OCI-LY1 (cell line): ENCODE data around the gene RPN1.
A peak's percentile ranks its signal among the peaks of the same experiment; 100 is the strongest.

Source experiments
- H2AFZ ChIP-seq: fragments of 200-600 bp; sonication (generic), shearing (Covaris generic); 2 replicates; pipeline ENCODE4 v1.6.0; 2014; ENCODE audit warnings: antibody characterized with exemption, mild to moderate bottlenecking, low read length
- H3F3A ChIP-seq: fragments of 200-600 bp; sonication (generic), shearing (Covaris generic); 2 replicates; pipeline ENCODE4 v1.6.0; 2014; ENCODE audit warnings: mild to moderate bottlenecking, antibody characterized with exemption, low read length, moderate library complexity; ENCODE audit not compliant: insufficient read depth
- H3K27ac ChIP-seq: fragments of 200-600 bp; sonication (generic); 2 replicates; pipeline ENCODE4 v1.5.1; 2014; ENCODE audit warnings: low read length, mixed run types, mild to moderate bottlenecking, low read depth; ENCODE audit not compliant: poor library complexity, severe bottlenecking
- H3K27me3 ChIP-seq: fragments of 200-600 bp; sonication (generic); 2 replicates; pipeline ENCODE4 v1.6.0; 2014; ENCODE audit warnings: antibody characterized with exemption, mild to moderate bottlenecking, low read length, moderate library complexity; ENCODE audit not compliant: insufficient read depth
- H3K36me3 ChIP-seq: fragments of 200-600 bp; sonication (generic); 2 replicates; pipeline ENCODE4 v1.6.1; 2014; ENCODE audit warnings: mild to moderate bottlenecking, antibody characterized with exemption, low read length, moderate library complexity, mixed read lengths; ENCODE audit not compliant: insufficient read depth
- H3K4me1 ChIP-seq: fragments of 200-600 bp; sonication (generic); 2 replicates; pipeline ENCODE4 v1.5.1; 2014; ENCODE audit warnings: mild to moderate bottlenecking, low read length, moderate library complexity; ENCODE audit not compliant: insufficient read depth, severe bottlenecking
- H3K4me2 ChIP-seq: fragments of 200-600 bp; sonication (generic), shearing (Covaris generic); 2 replicates; pipeline ENCODE4 v1.6.1; 2014; ENCODE audit warnings: low read length
- H3K4me3 ChIP-seq: fragments of 200-600 bp; sonication (generic); 2 replicates; pipeline ENCODE4 v1.5.1; 2014; ENCODE audit warnings: low read length, low read depth, mild to moderate bottlenecking, mixed read lengths; ENCODE audit not compliant: poor library complexity, severe bottlenecking
- H3K79me2 ChIP-seq: fragments of 200-600 bp; shearing (Covaris generic); 2 replicates; pipeline ENCODE4 v1.6.1; 2016; ENCODE audit warnings: mixed run types, low read length, mixed read lengths; ENCODE audit not compliant: insufficient read depth
- H3K9ac ChIP-seq: fragments of 200-600 bp; sonication (generic), shearing (Covaris generic); 2 replicates; pipeline ENCODE4 v1.6.1; 2014; ENCODE audit warnings: mild to moderate bottlenecking, low read length, mixed read lengths
- H3K9me2 ChIP-seq: fragments of 200-600 bp; sonication (generic), shearing (Covaris generic); 2 replicates; pipeline ENCODE4 v1.6.1; 2014; ENCODE audit warnings: low read depth, mild to moderate bottlenecking, low read length, mixed read lengths
- H3K9me3 ChIP-seq: fragments of 200-600 bp; shearing (Covaris generic); 2 replicates; pipeline ENCODE4 v1.6.1; 2014; ENCODE audit warnings: low read length, mixed read lengths
- H4K20me1 ChIP-seq: fragments of 200-600 bp; sonication (generic), shearing (Covaris generic); 2 replicates; pipeline ENCODE4 v1.6.0; 2016; ENCODE audit warnings: mild to moderate bottlenecking, low read length; ENCODE audit not compliant: insufficient read depth
- CTCF ChIP-seq: fragments of 200-600 bp; sonication (generic), shearing (Covaris generic); IDR thresholded peaks from 2 replicates; pipeline ENCODE4 v1.5.1; 2017; ENCODE audit warnings: mild to moderate bottlenecking, antibody characterized with exemption, low read length, moderate library complexity, mixed read lengths
- EZH2 ChIP-seq: fragments of 200-600 bp; sonication (generic), shearing (Covaris generic); IDR thresholded peaks from 2 replicates; pipeline ENCODE4 v1.8.0; 2017; ENCODE audit warnings: borderline replicate concordance, mixed run types, mild to moderate bottlenecking, antibody characterized with exemption, low read length, moderate library complexity, mixed read lengths

RPN1 gene

GRCh38 chr3:128684986-128685726 is 34.5 kb upstream of the RPN1 start:
- Histone ChIP-seq H4K20me1 (no peaks in the 10 kb centered on the region), H3K79me2 (no peaks in the 10 kb centered on the region), H3K9ac (no peak overlapping the region), H3K27me3 (peaks cover 5% of the 10 kb centered on the region; the same call in 1 of the 2 replicates), H3K27ac (no peak overlapping the region), H3K9me3 (no peaks in the 10 kb centered on the region), H3K9me2 (no peaks in the 10 kb centered on the region), H3K4me3 (no peak overlapping the region), H3K4me2 (no peak overlapping the region), H3K4me1 (peaks cover 13% of the 10 kb centered on the region), H2AFZ (no peak overlapping the region), H3F3A (no peaks in the 10 kb centered on the region), H3K36me3 (no peaks in the 10 kb centered on the region)
- no peak for TF ChIP-seq EZH2
- no peak for TF ChIP-seq CTCF

GRCh38 chr3:128683957-128684356 is 33.3 kb upstream of the RPN1 start:
- Histone ChIP-seq H3K27me3 (no peaks in the 10 kb centered on the region), H3K27ac (no peak overlapping the region), H2AFZ (no peak overlapping the region), H3K79me2 (no peaks in the 10 kb centered on the region), H3F3A (no peaks in the 10 kb centered on the region; the same call in 1 of the 2 replicates), H3K4me2 (no peak overlapping the region), H3K9me2 (no peaks in the 10 kb centered on the region), H3K36me3 (no peaks in the 10 kb centered on the region), H3K9me3 (no peaks in the 10 kb centered on the region), H4K20me1 (no peaks in the 10 kb centered on the region), H3K4me1 (peaks cover 22% of the 10 kb centered on the region), H3K9ac (no peak overlapping the region), H3K4me3 (no peak overlapping the region)
- no peak for TF ChIP-seq EZH2

- H3K79me2 ChIP-seq: no peaks in the 10 kb centered on the region
- H3K9ac ChIP-seq: peak overlapping the region; percentile 91
- no peak for TF ChIP-seq EZH2
- no peak for TF ChIP-seq CTCF
- no peaks in the 10 kb centered on the region for H4K20me1 ChIP-seq
- peaks cover 22% of the 10 kb centered on the region for H3K4me1 ChIP-seq
- peak overlapping the region; percentile 80 for H3K27ac ChIP-seq
- H3K36me3 ChIP-seq: no peaks in the 10 kb centered on the region
- no peaks in the 10 kb centered on the region for H3K9me3 ChIP-seq
- H3K4me3 ChIP-seq: peak overlapping the region; percentile 70
- H3K9me2 ChIP-seq: no peaks in the 10 kb centered on the region
- peak overlapping the region; percentile 85 for H2AFZ ChIP-seq
- H3K27me3 ChIP-seq: no peaks in the 10 kb centered on the region
- peaks cover 6% of the 10 kb centered on the region; the same call in 1 of the 2 replicates for H3F3A ChIP-seq
- peak overlapping the region; percentile 95 for H3K4me2 ChIP-seq
Measured at GRCh38 chr3:128681369-128681829, 30.8 kb upstream of the RPN1 start.
